B cell (primary cell): ENCODE measurements around the gene CEP170.
"Not testable (repeated sequence)": the region's sequence is repeated elsewhere in the genome, so short reads cannot be mapped to it uniquely, and the experiment has no call there.

Source experiments
- EZH2 ChIP-seq: IDR thresholded peaks from 2 replicates; pipeline ENCODE4 v1.6.1; 2012; ENCODE audit warnings: borderline replicate concordance, low read depth, mild to moderate bottlenecking, moderate library complexity, low read length; ENCODE audit not compliant: insufficient read depth, poor library complexity, severe bottlenecking
- TF ChIP-seq, protein P1 (sequence below): fragments of 200-600 bp; IDR thresholded peaks from one replicate; pipeline ENCODE4 v1.8.0; 2022; ENCODE audit warnings: antibody characterized with exemption, mild to moderate bottlenecking

DNA sequence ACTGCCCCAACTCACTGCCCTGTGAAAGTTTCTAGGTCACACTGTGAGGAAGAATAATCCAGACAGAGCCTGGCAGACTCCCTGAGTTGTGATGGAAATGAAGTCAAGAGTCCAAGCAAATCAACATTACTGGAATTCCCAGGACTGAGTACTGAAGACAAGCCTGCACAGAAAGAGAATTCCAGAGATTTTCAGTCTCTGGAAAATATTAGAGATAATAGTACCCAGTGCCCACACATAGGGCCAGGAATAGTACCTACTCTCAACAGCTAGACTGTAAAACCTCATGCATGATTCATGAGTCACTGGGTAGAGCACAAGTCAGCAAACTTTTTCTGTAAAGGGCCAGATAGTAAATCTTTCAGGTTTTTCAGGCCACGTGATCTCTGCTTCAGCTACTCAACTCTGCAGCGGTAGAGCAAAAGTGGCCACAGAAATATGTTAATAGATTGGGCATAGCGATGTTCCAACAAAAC, 50.0 kb downstream of the CEP170 start:
- TF ChIP-seq, protein P1, sequence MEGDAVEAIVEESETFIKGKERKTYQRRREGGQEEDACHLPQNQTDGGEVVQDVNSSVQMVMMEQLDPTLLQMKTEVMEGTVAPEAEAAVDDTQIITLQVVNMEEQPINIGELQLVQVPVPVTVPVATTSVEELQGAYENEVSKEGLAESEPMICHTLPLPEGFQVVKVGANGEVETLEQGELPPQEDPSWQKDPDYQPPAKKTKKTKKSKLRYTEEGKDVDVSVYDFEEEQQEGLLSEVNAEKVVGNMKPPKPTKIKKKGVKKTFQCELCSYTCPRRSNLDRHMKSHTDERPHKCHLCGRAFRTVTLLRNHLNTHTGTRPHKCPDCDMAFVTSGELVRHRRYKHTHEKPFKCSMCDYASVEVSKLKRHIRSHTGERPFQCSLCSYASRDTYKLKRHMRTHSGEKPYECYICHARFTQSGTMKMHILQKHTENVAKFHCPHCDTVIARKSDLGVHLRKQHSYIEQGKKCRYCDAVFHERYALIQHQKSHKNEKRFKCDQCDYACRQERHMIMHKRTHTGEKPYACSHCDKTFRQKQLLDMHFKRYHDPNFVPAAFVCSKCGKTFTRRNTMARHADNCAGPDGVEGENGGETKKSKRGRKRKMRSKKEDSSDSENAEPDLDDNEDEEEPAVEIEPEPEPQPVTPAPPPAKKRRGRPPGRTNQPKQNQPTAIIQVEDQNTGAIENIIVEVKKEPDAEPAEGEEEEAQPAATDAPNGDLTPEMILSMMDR = not testable (repeated sequence)
- not testable (repeated sequence) for TF ChIP-seq EZH2
